ENCODE data around the gene APC2. TPM values are rescaled to one million over a fixed set of nuclear protein-coding genes. Genes with fewer than 3 reads are reported as not detected.

Gene APC2
- total and polyA plus RNA-seq, 7 donors = 0.01 to 0.06 (median 0.04) TPM; not detected in 1

GRCh38 chr19:1422360-1422759 is 27.6 kb upstream of the APC2 start:
- no peak overlapping the region for H3K4me3 ChIP-seq
- TF ChIP-seq CTCF (IDR thresholded peaks at IDR 0.05) = no peak
- H3K9me3 ChIP-seq = no peaks in the 10 kb centered on the region
- H3K4me1 ChIP-seq = peaks cover 22% of the 10 kb centered on the region
- ATAC-seq (no peak), DNase-seq (no peak)
- no peak overlapping the region for H3K27ac ChIP-seq
- H3K36me3 ChIP-seq (ENCODE audit: insufficient read depth in 1 of 2, low read depth in 1 of 2) = peaks cover 4 to 83% of the 10 kb centered on the region in 2 donors
- WGBS, 3 donors = 40 to 76% (median 50%) methylated on average over 16 of the region's 16 CpGs
- no peaks in the 10 kb centered on the region for H3K27me3 ChIP-seq (ENCODE audit: insufficient read depth in 3 of 3, low read length in 2 of 3)
- intact Hi-C loops (cut with DNase I) = no loop called here

GRCh38 chr19:1422943-1423342 is 27.0 kb upstream of the APC2 start:
- Histone ChIP-seq H3K4me1 (peaks cover 16% of the 10 kb centered on the region), H3K9me3 (no peaks in the 10 kb centered on the region), H3K27me3 (ENCODE audit: insufficient read depth in 3 of 3, low read length in 2 of 3) (no peaks in the 10 kb centered on the region), H3K36me3 (ENCODE audit: insufficient read depth in 1 of 2, low read depth in 1 of 2) (peaks cover 4 to 89% of the 10 kb centered on the region in 2 donors), H3K27ac (no peak overlapping the region), H3K4me3 (no peak overlapping the region)
- TF ChIP-seq CTCF (IDR thresholded peaks at IDR 0.05) = no peak
- DNase-seq (no peak), ATAC-seq (no peak)
- 88 to 90% (median 90%) methylated on average over 24 of the region's 24 CpGs for WGBS, 3 donors
- intact Hi-C loops (cut with DNase I) = no loop called here

GRCh38 chr19:1423436-1424191 is 26.3 kb upstream of the APC2 start:
- DNase-seq = no peak
- Histone ChIP-seq H3K4me1 (peaks cover 9% of the 10 kb centered on the region), H3K27ac (no peak overlapping the region), H3K9me3 (no peaks in the 10 kb centered on the region), H3K4me3 (no peak overlapping the region), H3K27me3 (ENCODE audit: insufficient read depth in 3 of 3, low read length in 2 of 3) (no peaks in the 10 kb centered on the region), H3K36me3 (ENCODE audit: insufficient read depth in 1 of 2, low read depth in 1 of 2) (peaks cover 4 to 91% of the 10 kb centered on the region in 2 donors)
- intact Hi-C loops (cut with DNase I) = no loop called here
- WGBS, 3 donors = 90 to 95% (median 92%) methylated on average over 39 to 40 of the region's 40 CpGs
- ATAC-seq = no peak
- no peak for TF ChIP-seq CTCF (IDR thresholded peaks at IDR 0.05)

- intact Hi-C loops (cut with DNase I) = no loop called here
Observed at GRCh38 chr19:1424192-1424955, 25.5 kb upstream of the APC2 start.

More at GRCh38 chr19:1424192-1424955, 25.5 kb upstream of the APC2 start:
- Histone ChIP-seq H3K27me3 (ENCODE audit: insufficient read depth in 3 of 3, low read length in 2 of 3) (no peaks in the 10 kb centered on the region), H3K4me3 (no peak overlapping the region), H3K36me3 (ENCODE audit: insufficient read depth in 1 of 2, low read depth in 1 of 2) (peaks cover 10 to 91% of the 10 kb centered on the region in 2 donors), H3K9me3 (no peaks in the 10 kb centered on the region), H3K4me1 (peaks cover 2% of the 10 kb centered on the region), H3K27ac (no peak overlapping the region)
- no peak for DNase-seq
- no peak for ATAC-seq
- 86 to 89% (median 89%) methylated on average over 32 to 41 of the region's 42 CpGs for WGBS, 3 donors
- TF ChIP-seq CTCF (IDR thresholded peaks at IDR 0.05) = no peak
